G401.6 (cell line): ENCODE measurements around the gene CHAD.
"Not testable (repeated sequence)": the region's sequence is repeated elsewhere in the genome, so short reads cannot be mapped to it uniquely, and the experiment has no call there.

ENCODE experiments used
- FAIRE-seq: peaks from 2 replicates; lab custom pipeline; 2012; peaks lifted over from hg19 to GRCh38; lab: Jason Lieb, UNC

The CHAD gene

GRCh38 chr17:50457621-50458020, 11.1 kb downstream of the CHAD start:
- no peak for FAIRE-seq

- no peak for FAIRE-seq
Measured at GRCh38 chr17:50453901-50454300, 14.8 kb downstream of the CHAD start.

DNA sequence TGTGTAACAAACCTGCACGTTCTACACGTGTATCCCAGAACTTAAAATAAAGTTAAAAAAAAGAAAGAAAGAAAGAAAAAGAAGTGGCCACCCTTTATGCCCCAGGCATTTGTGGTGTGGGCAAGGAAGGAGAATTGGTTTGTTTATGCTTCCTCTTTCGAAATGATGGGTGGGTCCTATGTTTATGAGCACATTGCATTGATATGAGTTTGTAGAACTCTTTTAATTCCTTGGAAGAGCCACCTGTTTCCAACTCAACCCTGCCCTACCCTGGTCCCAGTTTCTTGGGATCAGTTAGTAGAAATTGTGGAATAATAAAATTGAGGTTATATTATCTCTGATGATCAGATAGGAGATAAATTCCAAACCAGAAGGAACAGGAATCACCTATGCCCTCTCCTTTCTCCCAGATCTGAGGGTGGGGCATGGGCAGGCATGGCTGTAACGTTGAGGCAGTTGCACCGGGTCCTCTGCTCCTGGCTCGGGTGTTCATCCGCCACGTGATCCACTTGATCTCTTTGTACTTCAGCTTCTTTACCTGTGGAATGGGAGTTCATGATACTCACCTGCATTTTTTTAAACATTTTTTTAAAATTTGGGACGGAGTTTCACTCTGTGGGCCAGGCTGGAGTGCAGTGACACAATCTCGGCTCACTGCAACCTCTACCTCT, 15.9 kb downstream of the CHAD start:
- no peak for FAIRE-seq

- no peak for FAIRE-seq
Measured at GRCh38 chr17:50451943-50452629, 16.6 kb downstream of the CHAD start.

DNA sequence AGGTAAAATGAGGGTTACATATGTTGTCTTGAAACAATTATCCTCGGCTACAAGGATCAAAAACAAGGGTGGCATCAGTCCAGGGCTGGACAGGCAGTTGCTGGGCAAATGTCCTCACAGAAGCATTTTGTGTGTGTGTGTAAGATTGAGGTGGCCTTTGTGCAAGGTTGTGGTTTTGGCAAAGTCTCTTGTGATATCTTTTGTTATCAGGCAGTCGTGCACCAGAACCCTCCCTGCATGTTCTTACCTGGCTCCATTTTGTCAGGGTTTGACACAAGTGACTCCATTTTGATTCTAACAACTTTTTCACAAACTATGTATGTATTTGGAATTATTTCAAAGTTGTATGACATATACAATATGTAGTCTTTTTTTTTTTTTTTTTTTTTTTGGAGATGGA, 20.0 kb downstream of the CHAD start:
- FAIRE-seq: no peak

- no peak for FAIRE-seq
Measured at GRCh38 chr17:50447870-50448595, 20.6 kb downstream of the CHAD start.

- no peak for FAIRE-seq
Measured at GRCh38 chr17:50445730-50446325, 22.9 kb downstream of the CHAD start.

GRCh38 chr17:50444841-50445715, 23.6 kb downstream of the CHAD start:
- no peak for FAIRE-seq

DNA sequence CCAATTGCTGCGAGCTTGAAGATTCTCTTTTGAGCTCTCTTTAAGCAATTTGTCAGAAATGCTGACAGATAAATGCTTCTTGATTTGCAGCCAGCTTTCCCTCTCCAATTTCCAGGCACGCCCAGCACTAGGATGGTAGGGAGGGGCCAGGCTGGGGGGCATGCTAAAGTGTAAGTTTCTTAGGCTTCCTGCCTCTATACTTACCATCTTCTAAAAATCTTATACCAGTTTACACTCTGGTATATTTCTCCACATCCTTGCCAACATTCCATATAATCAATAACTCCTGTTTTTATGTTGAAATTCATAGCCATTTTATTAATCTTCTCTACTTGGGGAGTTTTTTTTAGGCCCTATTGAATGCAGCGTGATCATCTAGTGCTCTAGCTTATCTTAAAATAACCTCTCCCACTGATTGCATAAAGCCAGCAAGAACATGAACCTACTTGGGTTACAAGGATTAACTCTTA, 25.1 kb downstream of the CHAD start:
- FAIRE-seq: no peak

- FAIRE-seq: no peak
Measured at GRCh38 chr17:50440838-50441829, 27.5 kb downstream of the CHAD start.

DNA sequence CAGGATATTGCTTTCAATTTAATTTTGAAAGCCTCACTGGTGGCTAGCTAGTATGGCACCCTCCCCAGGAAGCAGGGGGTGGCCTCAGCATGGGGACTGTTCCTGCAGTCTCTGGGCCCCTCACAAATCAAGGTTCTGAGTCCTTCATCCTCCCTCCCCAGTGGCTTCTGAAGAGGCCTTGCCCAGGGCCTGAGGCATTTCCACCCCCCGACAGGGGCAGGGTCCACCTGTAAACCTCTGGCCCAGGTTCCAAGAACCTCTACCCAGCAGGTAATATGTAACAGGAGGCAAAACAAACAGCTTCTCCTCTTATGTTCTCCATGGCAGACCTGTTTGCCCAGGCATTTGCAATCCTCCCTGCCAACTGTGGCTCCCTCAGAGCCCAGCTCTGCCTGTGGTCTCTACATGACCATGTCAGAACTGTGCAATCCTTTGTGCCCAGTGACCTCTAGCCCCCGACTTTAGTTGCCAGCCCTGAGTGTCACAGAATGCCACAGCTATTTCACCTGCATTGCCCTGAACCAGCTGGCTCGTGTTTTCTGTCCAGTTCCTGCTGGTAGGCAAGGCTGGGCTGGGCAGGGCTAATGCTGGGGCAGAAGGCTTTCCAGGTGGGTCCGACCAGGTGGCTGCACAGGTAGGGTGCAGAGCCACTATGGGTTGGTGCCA, 28.4 kb downstream of the CHAD start:
- no peak for FAIRE-seq

- FAIRE-seq: no peak
Measured at GRCh38 chr17:50439008-50439407, 29.7 kb downstream of the CHAD start.

DNA sequence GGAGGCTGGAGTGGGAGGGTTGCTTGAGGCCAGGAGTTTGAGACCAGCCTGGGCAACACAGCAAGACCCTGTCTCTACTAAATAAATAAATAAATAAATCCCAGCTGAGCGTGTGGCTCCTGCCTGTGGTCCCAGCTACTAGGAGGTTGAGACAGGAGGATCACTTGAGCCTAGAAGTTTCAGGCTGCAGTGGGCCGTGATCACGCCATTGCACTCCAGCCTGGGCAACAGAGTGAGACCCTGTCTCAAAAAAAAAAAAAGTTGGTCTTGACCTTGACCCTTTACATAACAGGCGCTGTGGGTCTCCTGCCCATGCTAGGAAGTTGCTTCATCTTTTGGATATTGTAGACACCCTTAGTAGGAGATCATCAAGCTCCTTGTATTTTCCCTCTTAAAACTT, 31.3 kb downstream of the CHAD start:
- no peak for FAIRE-seq

DNA sequence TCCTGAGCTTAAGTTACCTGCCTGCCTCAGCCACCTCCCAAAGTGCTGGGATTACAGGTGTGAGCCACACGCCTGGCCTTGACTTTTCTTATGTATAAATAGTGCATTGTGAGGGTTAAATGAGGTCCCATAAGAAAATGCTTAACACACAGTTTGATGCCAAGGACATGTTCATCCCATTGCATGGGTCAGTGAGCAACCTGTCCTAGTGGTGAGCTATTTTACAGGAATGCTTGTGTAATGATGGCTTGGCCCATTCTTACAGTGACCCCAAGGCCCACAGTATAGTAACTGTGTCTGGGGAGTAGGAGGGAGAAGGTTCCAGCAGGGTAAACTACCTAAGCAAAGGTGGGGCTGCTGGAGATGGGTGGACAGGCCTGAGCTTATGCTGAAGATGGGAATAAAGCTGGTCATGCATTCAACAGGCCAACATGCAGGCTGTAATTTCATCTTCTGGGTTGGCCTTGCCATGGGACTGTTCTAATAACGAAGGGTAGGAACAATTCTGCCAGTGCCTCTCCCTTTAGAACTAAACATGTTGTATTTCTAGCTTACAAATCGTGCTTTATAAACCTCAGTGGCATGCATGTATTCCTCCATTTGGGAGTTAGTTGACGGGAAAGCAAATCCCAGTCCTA, 36.4 kb downstream of the CHAD start:
- FAIRE-seq: no peak

- FAIRE-seq: no peak
Measured at GRCh38 chr17:50430821-50431618, 37.7 kb downstream of the CHAD start.

DNA sequence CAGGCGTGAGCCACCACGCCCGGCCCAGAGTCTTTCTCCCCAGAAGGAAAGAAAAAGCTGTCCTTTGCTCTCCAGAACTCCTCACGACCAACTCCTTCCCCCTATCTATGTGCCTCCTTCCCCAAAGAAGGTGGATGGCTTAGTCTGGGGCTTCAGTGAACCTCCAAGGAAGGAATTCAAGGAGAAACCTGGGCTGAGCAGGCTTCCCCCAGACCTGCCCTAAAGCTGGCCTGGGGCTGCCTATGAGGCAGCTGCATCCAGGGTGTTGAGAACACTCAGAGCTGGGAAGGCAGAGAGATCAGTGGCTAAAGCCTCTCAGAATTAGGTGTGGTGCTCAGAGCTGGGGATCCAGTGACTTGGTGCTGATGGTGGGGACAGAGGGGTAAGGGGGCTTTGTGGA, 38.9 kb downstream of the CHAD start:
- no peak for FAIRE-seq

DNA sequence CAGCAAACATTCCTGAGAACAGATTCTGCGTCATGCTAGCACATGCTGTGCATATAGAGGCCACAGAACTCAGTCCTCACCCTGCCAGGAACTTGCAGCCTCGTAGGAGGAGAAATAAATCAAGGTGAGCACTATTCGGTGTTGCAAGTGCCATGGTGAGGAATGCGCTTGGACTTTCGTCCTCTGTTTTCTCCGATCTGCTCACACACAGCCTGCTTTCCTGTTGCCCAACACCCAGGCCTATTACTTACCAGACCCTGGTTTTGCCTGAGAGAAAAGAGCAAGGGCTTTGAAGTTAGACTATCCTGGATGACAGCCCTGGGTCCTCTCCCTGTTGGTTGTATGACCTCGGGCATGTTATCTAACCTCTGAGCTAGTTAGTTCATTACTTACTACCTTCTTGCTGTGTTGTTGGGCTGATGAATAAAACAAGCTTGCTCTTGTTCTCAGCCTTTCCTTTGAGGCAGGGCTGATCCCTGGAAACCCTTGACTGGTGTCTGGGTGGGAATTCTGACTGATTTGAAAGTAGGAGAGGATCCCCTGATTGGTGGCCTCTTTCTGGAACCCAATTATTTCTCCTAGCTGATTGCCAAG, 39.8 kb downstream of the CHAD start:
- FAIRE-seq: no peak

DNA sequence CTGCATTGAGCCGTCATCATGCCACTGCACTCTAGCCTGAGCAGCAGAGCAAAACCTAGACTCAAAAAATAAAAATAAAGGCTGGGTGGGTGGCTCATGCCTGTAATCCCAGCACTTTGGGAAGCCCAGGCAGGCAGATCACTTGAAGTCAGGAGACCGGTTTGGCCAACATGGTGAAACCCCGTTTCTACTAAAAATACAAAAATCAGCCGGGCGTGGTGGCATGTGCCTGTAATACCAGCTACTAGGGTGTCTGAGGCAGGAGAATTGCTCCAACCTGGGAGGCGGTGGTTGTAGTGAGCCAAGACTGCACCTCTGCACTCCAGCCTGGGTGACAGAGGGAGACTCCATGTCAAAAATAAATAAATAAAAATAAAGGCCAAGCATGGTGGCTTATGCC, 40.6 kb downstream of the CHAD start:
- not testable (repeated sequence) for FAIRE-seq
